HL-60 (cell line): ENCODE measurements around the gene CHMP1A.

Experiments used
- GABPA ChIP-seq: IDR thresholded peaks from 2 replicates; pipeline ENCODE4 v1.6.1; 2012; ENCODE audit warnings: low read depth
- POLR2AphosphoS5 ChIP-seq: IDR thresholded peaks from 2 replicates; pipeline ENCODE4 v1.6.1; 2012; ENCODE audit warnings: low read depth
- SPI1 ChIP-seq: IDR thresholded peaks from 2 replicates; pipeline ENCODE4 v1.6.1; 2012; ENCODE audit warnings: low read depth, mild to moderate bottlenecking, borderline replicate concordance
- TF ChIP-seq, protein P1 (sequence below): IDR thresholded peaks from one replicate; pipeline ENCODE4 v1.5.1; 2011; ENCODE audit warnings: low read length, control low read depth, inconsistent platforms; ENCODE audit not compliant: insufficient read depth
- TF ChIP-seq, protein P2 (sequence below): IDR thresholded peaks from 2 replicates; pipeline ENCODE4 v1.6.1; 2012; ENCODE audit warnings: low read depth; ENCODE audit not compliant: insufficient replicate concordance

DNA sequence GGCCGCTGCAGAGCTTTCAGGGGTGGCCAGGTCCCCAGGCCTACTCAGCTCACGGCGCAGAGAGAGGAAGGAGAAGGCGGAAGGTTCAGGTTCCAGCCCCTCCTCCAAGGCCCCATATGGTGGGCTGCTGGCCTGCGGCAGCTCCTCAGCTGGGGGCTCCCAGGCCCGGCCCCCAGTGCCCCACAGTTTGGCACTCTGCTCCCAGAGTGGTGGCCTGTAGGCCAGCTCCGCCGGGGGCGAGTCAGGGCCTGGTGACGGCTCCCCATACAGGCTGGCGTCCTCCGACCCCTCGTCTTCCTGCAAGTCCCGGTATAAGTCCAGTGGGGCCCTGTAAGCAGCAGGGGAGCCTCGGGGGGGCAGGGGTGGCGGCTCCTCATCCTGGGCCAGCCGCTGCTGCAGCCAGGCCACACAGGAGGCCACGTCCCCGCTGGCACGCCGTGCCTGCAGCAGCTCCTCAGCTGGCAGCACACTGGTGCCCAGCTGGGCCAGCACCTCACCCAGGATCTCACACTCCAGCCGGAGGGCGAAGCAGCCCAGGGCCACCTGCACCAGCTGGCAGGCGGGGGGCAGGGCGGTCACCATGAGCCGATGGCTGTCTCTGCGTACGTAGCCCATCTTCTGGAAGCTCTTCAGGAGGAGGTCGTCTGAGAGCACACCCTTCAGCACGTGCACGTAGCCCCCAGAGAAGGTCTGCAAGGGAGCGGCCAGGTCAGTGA, 40.3 kb upstream of the CHMP1A start:
- TF ChIP-seq, protein P1, sequence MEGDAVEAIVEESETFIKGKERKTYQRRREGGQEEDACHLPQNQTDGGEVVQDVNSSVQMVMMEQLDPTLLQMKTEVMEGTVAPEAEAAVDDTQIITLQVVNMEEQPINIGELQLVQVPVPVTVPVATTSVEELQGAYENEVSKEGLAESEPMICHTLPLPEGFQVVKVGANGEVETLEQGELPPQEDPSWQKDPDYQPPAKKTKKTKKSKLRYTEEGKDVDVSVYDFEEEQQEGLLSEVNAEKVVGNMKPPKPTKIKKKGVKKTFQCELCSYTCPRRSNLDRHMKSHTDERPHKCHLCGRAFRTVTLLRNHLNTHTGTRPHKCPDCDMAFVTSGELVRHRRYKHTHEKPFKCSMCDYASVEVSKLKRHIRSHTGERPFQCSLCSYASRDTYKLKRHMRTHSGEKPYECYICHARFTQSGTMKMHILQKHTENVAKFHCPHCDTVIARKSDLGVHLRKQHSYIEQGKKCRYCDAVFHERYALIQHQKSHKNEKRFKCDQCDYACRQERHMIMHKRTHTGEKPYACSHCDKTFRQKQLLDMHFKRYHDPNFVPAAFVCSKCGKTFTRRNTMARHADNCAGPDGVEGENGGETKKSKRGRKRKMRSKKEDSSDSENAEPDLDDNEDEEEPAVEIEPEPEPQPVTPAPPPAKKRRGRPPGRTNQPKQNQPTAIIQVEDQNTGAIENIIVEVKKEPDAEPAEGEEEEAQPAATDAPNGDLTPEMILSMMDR: no peak
- TF ChIP-seq, protein P2, sequence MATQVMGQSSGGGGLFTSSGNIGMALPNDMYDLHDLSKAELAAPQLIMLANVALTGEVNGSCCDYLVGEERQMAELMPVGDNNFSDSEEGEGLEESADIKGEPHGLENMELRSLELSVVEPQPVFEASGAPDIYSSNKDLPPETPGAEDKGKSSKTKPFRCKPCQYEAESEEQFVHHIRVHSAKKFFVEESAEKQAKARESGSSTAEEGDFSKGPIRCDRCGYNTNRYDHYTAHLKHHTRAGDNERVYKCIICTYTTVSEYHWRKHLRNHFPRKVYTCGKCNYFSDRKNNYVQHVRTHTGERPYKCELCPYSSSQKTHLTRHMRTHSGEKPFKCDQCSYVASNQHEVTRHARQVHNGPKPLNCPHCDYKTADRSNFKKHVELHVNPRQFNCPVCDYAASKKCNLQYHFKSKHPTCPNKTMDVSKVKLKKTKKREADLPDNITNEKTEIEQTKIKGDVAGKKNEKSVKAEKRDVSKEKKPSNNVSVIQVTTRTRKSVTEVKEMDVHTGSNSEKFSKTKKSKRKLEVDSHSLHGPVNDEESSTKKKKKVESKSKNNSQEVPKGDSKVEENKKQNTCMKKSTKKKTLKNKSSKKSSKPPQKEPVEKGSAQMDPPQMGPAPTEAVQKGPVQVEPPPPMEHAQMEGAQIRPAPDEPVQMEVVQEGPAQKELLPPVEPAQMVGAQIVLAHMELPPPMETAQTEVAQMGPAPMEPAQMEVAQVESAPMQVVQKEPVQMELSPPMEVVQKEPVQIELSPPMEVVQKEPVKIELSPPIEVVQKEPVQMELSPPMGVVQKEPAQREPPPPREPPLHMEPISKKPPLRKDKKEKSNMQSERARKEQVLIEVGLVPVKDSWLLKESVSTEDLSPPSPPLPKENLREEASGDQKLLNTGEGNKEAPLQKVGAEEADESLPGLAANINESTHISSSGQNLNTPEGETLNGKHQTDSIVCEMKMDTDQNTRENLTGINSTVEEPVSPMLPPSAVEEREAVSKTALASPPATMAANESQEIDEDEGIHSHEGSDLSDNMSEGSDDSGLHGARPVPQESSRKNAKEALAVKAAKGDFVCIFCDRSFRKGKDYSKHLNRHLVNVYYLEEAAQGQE: no peak
- TF ChIP-seq SPI1 (no peak), POLR2AphosphoS5 (no peak), GABPA (no peak)
